Neutrophil (primary cell): ENCODE data around the gene TMEM151B.

Source experiments
- H3K27ac ChIP-seq: fragments of 200-600 bp; sonication (generic); 2 replicates; pipeline ENCODE4 v1.5.1; 2016; ENCODE audit warnings: mild to moderate bottlenecking, moderate library complexity
- H3K27me3 ChIP-seq: fragments of 200-600 bp; sonication (generic); 2 replicates; pipeline ENCODE4 v1.6.0; 2016; ENCODE audit warnings: mild to moderate bottlenecking
- H3K36me3 ChIP-seq: fragments of 200-600 bp; sonication (generic); 2 replicates; pipeline ENCODE4 v1.5.1; 2017
- H3K4me1 ChIP-seq, 2 experiments: fragments of 200-600 bp in 1 of 2; sonication (generic) in 1 of 2; 1 replicate in 1 of 2; 2 replicates in 1 of 2; pipeline versions ENCODE4 v1.5.1 to v1.6.1; 2013 to 2016; ENCODE audit warnings: low read depth in 1 of 2, low read length in 1 of 2, mild to moderate bottlenecking in 1 of 2, moderate library complexity in 1 of 2; ENCODE audit not compliant: control insufficient read depth in 1 of 2, insufficient read depth in 1 of 2
- H3K4me3 ChIP-seq, 2 experiments: fragments of 200-600 bp in 1 of 2; sonication (generic) in 1 of 2; 1 replicate in 1 of 2; 2 replicates in 1 of 2; pipeline ENCODE4 v1.5.1; 2013 to 2016; ENCODE audit warnings: low read depth in 1 of 2, low read length in 1 of 2, mild to moderate bottlenecking in 1 of 2, moderate library complexity in 1 of 2
- H3K9me3 ChIP-seq: fragments of 200-600 bp; sonication (generic); 2 replicates; pipeline ENCODE4 v1.5.1; 2016
- CTCF ChIP-seq: fragments of 200-600 bp; sonication (generic); IDR thresholded peaks from 2 replicates; pipeline ENCODE4 v1.5.1; 2016; ENCODE audit warnings: antibody characterized with exemption

Gene TMEM151B

DNA sequence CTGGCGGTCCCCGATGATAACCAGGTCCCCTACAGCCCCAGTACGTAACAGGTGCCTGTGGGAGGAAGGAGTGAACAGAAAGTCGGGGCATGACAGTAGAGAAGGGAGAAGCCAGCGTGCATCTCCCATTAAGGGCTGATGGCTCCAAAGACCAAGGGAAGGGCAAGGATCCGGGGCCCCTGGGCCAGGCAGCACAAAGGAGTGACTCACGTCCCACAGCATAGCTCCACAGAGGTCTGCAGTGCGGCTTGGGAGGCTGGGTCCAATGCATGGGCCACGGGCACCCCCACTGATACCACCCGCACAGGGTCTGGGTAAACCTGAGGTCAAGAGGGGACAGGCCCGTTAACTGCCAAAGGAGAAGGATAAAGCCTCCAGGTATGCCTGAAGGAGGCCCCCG lies 32.6 kb downstream of the TMEM151B start:
- Histone ChIP-seq H3K4me3 (no peak overlapping the region), H3K36me3 (peaks cover 78% of the 10 kb centered on the region), H3K4me1 (peaks cover 0 to 3% of the 10 kb centered on the region in 2 experiments), H3K27me3 (peaks cover 11% of the 10 kb centered on the region), H3K27ac (no peak overlapping the region), H3K9me3 (no peaks in the 10 kb centered on the region)
- TF ChIP-seq CTCF, result no peak

- Histone ChIP-seq H3K4me3 (no peak overlapping the region), H3K36me3 (peaks cover 87% of the 10 kb centered on the region), H3K4me1 (no peaks in the 10 kb centered on the region), H3K9me3 (no peaks in the 10 kb centered on the region), H3K27ac (no peak overlapping the region), H3K27me3 (peaks cover 2% of the 10 kb centered on the region)
- TF ChIP-seq CTCF, result no peak
These were observed 33.6 kb downstream of the TMEM151B start for GRCh38 chr6:44303842-44304241.

GRCh38 chr6:44304282-44305199 lies 34.3 kb downstream of the TMEM151B start:
- no peaks in the 10 kb centered on the region for H3K4me1 ChIP-seq
- H3K36me3 ChIP-seq, result peaks cover 94% of the 10 kb centered on the region
- H3K27ac ChIP-seq, result no peak overlapping the region
- TF ChIP-seq CTCF, result peak; percentile 82
- H3K4me3 ChIP-seq, result no peak overlapping the region
- no peaks in the 10 kb centered on the region for H3K9me3 ChIP-seq
- H3K27me3 ChIP-seq, result no peaks in the 10 kb centered on the region

- Histone ChIP-seq H3K27ac (no peak overlapping the region), H3K4me1 (no peaks in the 10 kb centered on the region), H3K9me3 (no peaks in the 10 kb centered on the region), H3K36me3 (peaks cover 99% of the 10 kb centered on the region), H3K4me3 (no peak overlapping the region), H3K27me3 (no peaks in the 10 kb centered on the region)
- TF ChIP-seq CTCF, result no peak
These were observed 35.0 kb downstream of the TMEM151B start for GRCh38 chr6:44305200-44305725.

DNA sequence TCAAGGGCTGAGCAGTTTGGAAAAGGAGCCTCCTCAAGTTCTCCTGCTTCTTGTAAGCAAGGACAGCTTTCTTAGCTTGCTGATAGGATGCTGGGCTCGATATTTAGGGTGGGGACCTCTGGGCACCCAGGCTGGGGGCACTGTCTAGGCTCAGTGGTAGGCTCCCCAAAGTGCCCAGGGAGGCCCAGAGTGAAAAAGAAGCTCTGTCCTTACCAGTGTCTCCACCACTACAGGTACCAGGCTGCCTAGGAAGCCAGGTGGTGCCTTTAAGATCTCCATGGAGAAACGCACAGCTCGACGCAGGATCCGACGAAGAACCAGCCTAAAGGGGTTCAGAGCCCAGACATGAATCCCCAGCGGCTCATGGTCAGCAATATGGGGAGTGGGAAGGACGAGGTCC lies 36.5 kb downstream of the TMEM151B start:
- Histone ChIP-seq H3K27ac (no peak overlapping the region), H3K9me3 (no peaks in the 10 kb centered on the region), H3K4me3 (no peak overlapping the region), H3K4me1 (no peaks in the 10 kb centered on the region), H3K36me3 (peaks cover 92% of the 10 kb centered on the region), H3K27me3 (no peaks in the 10 kb centered on the region)
- TF ChIP-seq CTCF, result no peak
